ENCODE results near the gene IWS1.

DNA sequence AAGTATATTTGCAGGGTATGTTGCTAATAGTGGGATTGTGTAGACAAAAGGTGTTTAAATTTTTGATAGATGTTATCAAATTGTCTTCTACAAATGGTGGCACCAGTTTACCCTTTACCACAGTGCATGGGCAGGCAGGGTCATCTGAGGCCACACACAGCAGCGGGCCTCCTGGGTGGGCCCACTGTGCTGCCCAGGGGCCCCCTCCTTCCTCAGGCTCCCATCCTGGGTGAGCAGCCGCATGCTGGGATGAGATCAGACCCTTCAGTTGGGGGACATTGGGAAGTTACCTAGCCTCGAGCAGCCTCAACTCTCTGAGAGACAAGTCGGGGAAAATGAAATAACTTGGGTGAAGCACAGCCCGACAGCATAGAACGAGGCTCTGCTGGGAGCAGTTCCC, 18.9 kb upstream of the IWS1 start:
- TF ChIP-seq, protein P1, sequence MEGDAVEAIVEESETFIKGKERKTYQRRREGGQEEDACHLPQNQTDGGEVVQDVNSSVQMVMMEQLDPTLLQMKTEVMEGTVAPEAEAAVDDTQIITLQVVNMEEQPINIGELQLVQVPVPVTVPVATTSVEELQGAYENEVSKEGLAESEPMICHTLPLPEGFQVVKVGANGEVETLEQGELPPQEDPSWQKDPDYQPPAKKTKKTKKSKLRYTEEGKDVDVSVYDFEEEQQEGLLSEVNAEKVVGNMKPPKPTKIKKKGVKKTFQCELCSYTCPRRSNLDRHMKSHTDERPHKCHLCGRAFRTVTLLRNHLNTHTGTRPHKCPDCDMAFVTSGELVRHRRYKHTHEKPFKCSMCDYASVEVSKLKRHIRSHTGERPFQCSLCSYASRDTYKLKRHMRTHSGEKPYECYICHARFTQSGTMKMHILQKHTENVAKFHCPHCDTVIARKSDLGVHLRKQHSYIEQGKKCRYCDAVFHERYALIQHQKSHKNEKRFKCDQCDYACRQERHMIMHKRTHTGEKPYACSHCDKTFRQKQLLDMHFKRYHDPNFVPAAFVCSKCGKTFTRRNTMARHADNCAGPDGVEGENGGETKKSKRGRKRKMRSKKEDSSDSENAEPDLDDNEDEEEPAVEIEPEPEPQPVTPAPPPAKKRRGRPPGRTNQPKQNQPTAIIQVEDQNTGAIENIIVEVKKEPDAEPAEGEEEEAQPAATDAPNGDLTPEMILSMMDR (IDR thresholded peaks at IDR 0.05), result no peak
- no peak for TF ChIP-seq POLR2A (IDR thresholded peaks at IDR 0.05)

Data from uterus (tissue), 2 donors.